ENCODE data around the gene TMEM209. TPM values are rescaled to one million over a fixed set of nuclear protein-coding genes. Genes with fewer than 3 reads are reported as not detected.

The TMEM209 gene
- total RNA-seq, 6 experiments from 2014 or later, result 14.2 to 17.3 (median 16.9) TPM

DNA sequence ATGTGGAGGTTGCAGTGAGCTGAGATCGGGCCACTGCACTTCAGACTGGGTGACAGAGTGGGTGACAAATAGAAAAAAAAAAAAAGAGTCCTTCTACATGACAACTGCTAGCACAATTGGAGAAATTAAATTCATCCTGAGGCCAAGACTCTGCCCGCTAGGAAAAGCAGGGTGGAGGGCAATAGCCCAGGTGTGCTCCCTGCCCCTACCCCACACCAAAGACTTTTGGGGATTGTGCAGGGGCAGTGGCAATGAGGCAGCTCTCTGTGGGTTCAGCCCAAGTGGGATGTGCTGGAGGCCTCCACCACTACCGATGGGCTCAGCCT lies 61.3 kb downstream of the TMEM209 start:
- no peak for DNase-seq
- no peaks in the 10 kb centered on the region for H3K9me3 Mint-ChIP-seq
- H3K4me1 Mint-ChIP-seq (ENCODE audit: low read depth), result peaks cover 16% of the 10 kb centered on the region
- no peaks in the 10 kb centered on the region; the same call in 1 of the 2 replicates for H3K27me3 Mint-ChIP-seq (ENCODE audit: insufficient read depth)
- H3K36me3 Mint-ChIP-seq (ENCODE audit: low read depth), result no peaks in the 10 kb centered on the region
- TF ChIP-seq, protein P1, sequence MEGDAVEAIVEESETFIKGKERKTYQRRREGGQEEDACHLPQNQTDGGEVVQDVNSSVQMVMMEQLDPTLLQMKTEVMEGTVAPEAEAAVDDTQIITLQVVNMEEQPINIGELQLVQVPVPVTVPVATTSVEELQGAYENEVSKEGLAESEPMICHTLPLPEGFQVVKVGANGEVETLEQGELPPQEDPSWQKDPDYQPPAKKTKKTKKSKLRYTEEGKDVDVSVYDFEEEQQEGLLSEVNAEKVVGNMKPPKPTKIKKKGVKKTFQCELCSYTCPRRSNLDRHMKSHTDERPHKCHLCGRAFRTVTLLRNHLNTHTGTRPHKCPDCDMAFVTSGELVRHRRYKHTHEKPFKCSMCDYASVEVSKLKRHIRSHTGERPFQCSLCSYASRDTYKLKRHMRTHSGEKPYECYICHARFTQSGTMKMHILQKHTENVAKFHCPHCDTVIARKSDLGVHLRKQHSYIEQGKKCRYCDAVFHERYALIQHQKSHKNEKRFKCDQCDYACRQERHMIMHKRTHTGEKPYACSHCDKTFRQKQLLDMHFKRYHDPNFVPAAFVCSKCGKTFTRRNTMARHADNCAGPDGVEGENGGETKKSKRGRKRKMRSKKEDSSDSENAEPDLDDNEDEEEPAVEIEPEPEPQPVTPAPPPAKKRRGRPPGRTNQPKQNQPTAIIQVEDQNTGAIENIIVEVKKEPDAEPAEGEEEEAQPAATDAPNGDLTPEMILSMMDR (IDR thresholded peaks at IDR 0.05), result no peak
- no peak overlapping the region for H3K27ac Mint-ChIP-seq
- no peak overlapping the region for H3K4me3 Mint-ChIP-seq

DNA sequence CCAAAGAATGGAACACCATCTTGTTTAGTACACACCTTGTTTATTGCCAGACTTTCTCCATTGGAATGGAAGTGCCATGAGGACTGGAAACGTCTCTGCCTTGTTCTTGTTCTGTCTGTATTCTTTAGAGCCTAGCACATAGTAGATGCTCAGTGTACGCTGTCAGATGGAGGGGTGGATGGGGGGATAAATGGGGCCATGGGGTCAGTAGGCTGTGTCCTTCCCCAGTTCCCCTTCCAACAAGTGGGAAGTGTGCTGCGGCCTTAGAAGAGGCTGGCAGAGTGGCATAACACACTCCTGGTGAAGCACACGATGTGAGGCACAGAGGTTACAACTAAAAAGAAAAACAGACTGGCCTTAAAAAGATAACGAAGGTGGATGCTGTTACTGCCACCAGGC lies 61.9 kb downstream of the TMEM209 start:
- TF ChIP-seq, protein P1 (IDR thresholded peaks at IDR 0.05), result no peak
- Mint-ChIP-seq H3K27me3 (ENCODE audit: insufficient read depth) (no peaks in the 10 kb centered on the region), H3K36me3 (ENCODE audit: low read depth) (no peaks in the 10 kb centered on the region), H3K27ac (no peak overlapping the region), H3K4me3 (no peak overlapping the region), H3K9me3 (no peaks in the 10 kb centered on the region), H3K4me1 (ENCODE audit: low read depth) (peaks cover 16% of the 10 kb centered on the region)
- no peak for DNase-seq

DNA sequence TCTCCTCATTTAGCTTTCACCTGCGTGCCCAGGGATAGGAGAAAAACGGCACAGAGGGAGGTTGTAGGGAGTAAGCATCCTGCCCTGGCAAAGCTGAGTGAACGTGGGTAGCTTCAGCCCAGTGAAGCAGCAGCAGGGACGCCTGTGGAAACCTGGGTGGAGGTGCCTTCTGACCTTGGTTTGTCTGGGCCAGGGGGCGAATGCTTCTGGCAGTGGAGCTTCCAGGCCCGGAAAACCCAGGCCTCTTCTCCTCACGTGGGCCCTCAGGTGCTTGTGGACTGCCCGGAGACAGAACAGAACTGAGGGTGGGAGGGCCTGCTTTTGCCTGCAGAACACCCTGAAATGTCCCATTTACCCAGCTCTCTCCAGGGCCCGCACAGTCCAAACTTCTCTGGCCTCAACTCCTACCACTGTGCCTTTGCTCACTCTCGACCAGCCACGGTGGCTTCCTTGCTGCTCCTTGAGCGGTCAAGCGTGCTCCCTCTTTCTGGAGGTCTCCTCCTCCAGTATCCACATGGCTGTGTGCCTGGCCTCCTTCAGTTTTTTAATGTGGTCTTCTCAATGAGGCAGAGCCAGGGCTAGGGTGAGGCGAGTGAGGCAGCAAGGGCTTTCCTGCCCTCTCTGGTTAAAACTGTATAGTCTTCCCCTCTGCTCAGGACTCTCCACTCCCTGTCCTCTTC lies 62.4 kb downstream of the TMEM209 start:
- Mint-ChIP-seq H3K27me3 (ENCODE audit: insufficient read depth) (no peaks in the 10 kb centered on the region), H3K27ac (0 out of 2 replicates have a peak overlapping the region, but pooled peaks have one; percentile 5), H3K4me1 (ENCODE audit: low read depth) (peaks cover 16% of the 10 kb centered on the region), H3K36me3 (ENCODE audit: low read depth) (no peaks in the 10 kb centered on the region; the same call in 1 of the 2 replicates), H3K4me3 (no peak overlapping the region), H3K9me3 (no peaks in the 10 kb centered on the region)
- DNase-seq, result no peak
- TF ChIP-seq, protein P1 (IDR thresholded peaks at IDR 0.05), result no peak

DNA sequence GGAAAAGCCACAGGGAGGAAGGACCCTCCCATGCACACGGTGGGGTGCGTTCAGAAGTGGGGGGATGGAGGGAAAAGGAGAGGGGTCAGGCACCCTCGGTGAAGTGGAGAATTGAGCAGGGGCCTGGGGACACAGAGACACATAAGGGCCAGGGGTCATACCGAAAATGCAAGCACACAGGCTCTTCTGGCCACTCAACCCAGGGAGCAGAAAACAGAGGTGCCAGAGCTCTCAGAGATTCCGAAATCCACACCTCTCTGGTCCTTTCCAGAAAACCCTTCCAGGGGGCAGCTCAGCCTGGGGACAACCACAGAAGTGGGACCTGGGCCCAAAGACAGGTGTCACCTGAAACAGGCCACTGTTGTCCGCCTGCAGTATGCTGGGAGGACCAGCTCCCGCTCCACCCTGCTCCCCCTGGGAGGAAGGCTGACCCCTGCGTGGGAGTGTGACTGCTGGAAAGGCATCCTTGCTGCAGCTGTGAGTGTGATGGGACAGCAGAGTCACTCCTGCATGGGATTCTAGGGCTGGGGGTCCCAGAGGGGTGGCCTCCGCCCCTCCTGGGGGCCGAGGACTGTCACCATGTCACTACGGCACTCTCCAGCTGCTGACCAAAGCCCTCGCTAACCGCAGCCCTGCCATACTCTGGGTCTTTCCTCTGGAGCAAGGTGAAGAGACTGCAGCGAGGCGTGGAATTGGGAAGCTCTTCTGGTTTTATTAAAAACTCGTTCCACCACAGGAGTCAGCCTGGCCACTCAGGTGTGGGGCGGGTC lies 63.1 kb downstream of the TMEM209 start:
- Mint-ChIP-seq H3K27me3 (ENCODE audit: insufficient read depth) (no peaks in the 10 kb centered on the region), H3K9me3 (no peaks in the 10 kb centered on the region), H3K36me3 (ENCODE audit: low read depth) (no peaks in the 10 kb centered on the region; the same call in 1 of the 2 replicates), H3K4me3 (peak overlapping the region; percentile 72), H3K4me1 (ENCODE audit: low read depth) (peaks cover 16% of the 10 kb centered on the region), H3K27ac (peak overlapping the region; percentile 79)
- no peak for DNase-seq
- TF ChIP-seq, protein P1 (IDR thresholded peaks at IDR 0.05), result no peak

DNA sequence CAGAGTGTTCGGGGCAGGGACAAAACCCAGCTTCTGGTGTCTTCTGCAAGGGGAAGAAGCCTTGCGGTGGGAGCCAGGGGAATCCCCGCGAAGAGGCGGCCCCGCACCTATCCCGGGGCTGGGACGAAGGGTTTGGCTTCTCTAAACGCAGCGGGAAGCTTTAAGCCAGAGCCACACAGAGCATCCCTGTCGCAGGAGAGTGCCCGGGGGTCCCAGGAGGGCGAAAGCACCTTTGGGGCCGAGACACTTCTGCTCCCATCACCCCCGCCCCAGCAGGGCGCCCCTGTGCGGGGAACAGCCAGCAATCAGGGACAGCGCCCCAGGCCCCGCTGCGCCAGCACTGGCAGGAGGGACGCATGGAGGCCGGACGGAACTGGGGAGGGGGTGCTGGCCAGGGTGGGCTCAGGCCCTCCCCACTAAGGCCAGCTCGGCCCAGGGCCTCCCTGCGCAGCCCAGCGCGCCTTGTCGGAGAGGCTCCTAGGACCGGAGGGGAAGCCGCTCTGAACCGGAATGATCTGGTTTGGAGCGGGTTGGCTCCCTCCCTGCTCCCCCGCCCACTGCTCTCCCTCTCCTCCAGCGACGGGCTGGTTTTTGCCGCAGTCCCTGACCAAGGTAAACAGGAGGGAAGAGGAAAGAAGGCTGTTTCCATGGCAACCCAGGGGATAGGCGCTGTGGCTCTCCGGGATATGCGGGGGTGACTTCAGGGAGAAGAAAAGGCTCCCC lies 63.9 kb downstream of the TMEM209 start:
- Mint-ChIP-seq H3K27me3 (ENCODE audit: insufficient read depth) (no peaks in the 10 kb centered on the region), H3K4me1 (ENCODE audit: low read depth) (peaks cover 20% of the 10 kb centered on the region), H3K4me3 (peak overlapping the region; percentile 72), H3K27ac (peak overlapping the region; percentile 79), H3K36me3 (ENCODE audit: low read depth) (peaks cover 3% of the 10 kb centered on the region; the same call in 1 of the 2 replicates), H3K9me3 (no peaks in the 10 kb centered on the region)
- TF ChIP-seq, protein P1 (IDR thresholded peaks at IDR 0.05), result no peak
- peak; percentile 67 for DNase-seq

All from HFFc6 (cell line).